ENCODE data around the gene HTR1B.

- no peak for TF ChIP-seq SUZ12 (IDR thresholded peaks at IDR 0.05; ENCODE audit: extremely low read depth, insufficient read depth, insufficient read length)
- TF ChIP-seq ZNF274 (IDR thresholded peaks at IDR 0.05; ENCODE audit: low read depth, low read length): no peak
- TF ChIP-seq YY1 (IDR thresholded peaks at IDR 0.05; ENCODE audit: insufficient read depth, insufficient read length): no peak
These were observed 11.1 kb upstream of the HTR1B start for GRCh38 chr6:77474286-77474956.
